ENCODE data around the gene GSC2. TPM values are rescaled to one million over a fixed set of nuclear protein-coding genes. Genes with fewer than 3 reads are reported as not detected.

The GSC2 gene
- total and polyA plus RNA-seq, 2 of the 8 experiments (the other 6 are each of a cell fraction or from before 2014, with no cell fraction given), result 0.17 to 0.48 TPM

GRCh38 chr22:19196841-19197612, 46.9 kb upstream of the GSC2 start:
- H4K20me1 ChIP-seq (replicated peaks in 1 of 2; ENCODE audit: control insufficient read depth in 1 of 2, insufficient read depth in 2 of 2, low read length in 2 of 2), result no peaks in the 10 kb centered on the region
- WGBS, 2 experiments (ENCODE audit: extremely low coverage in 1 of 2, insufficient coverage in 1 of 2, insufficient read length in 1 of 2, insufficient replicate concordance in 2 of 2, low coverage in 1 of 2, low lambda C conversion rate in 2 of 2, missing lambda C conversion rate in 1 of 2), result 86% methylated on average over 11 of the region's 11 CpGs; no CpG with 5 or more reads in 1 of the 2 experiments
- no peak overlapping the region for H2AFZ ChIP-seq (ENCODE audit: low read length)
- H2BK15ac ChIP-seq (ENCODE audit: low read length), result no peak overlapping the region
- no peak overlapping the region for H3K4me2 ChIP-seq (ENCODE audit: insufficient read depth in 1 of 2, low read depth in 2 of 2, low read length in 2 of 2)
- H3K27ac ChIP-seq (ENCODE audit: low read depth, low read length), result no peak overlapping the region
- H3K23me2 ChIP-seq (ENCODE audit: low read depth, low read length), result no peaks in the 10 kb centered on the region
- H3K56ac ChIP-seq (replicated peaks; ENCODE audit: insufficient read length, low read depth, low read length), result no peak overlapping the region
- no peak overlapping the region for H4K5ac ChIP-seq (ENCODE audit: insufficient read length, low read depth, low read length)
- H2BK120ac ChIP-seq (replicated peaks; ENCODE audit: low read depth, low read length), result no peak overlapping the region
- no peak overlapping the region for H3K4me3 ChIP-seq (ENCODE audit: extremely low read depth in 1 of 4, insufficient read depth in 2 of 4, low read depth in 3 of 4, low read length in 4 of 4)
- no peak overlapping the region for H4K91ac ChIP-seq (replicated peaks; ENCODE audit: insufficient read length, low read length)
- peak overlapping the region; percentile 52 for H2BK5ac ChIP-seq (ENCODE audit: low read depth, low read length)
- no peak overlapping the region for H2BK12ac ChIP-seq (ENCODE audit: low read depth, low read length)
- ChIA-PET CTCF (ENCODE audit: partially characterized antibody) (interaction anchor here (0.6 to 1.5 kb wide), 6 partner anchors 9 to 20 kb away, joined by 3 to 5 read pairs (median 3); partner anchors contain the start of gene SLC25A1), POLR2A (ENCODE audit: partially characterized antibody) (interaction anchor here (1.2 to 1.5 kb wide), 2 partner anchors 18 to 75 kb away, joined by 3 to 4 read pairs; partner anchors contain the start of genes DGCR2 and SLC25A1)
- no peak overlapping the region for H3K4ac ChIP-seq (replicated peaks; ENCODE audit: insufficient read length, low read depth, low read length)
- no peak overlapping the region for H3K23ac ChIP-seq (ENCODE audit: insufficient read length)
- H2BK20ac ChIP-seq (ENCODE audit: low read length), result no peak overlapping the region
- H3K36me3 ChIP-seq (ENCODE audit: control insufficient read depth in 2 of 4, insufficient read depth in 4 of 4, low read length in 3 of 4), result peaks cover 0 to 21% (median 3%) of the 10 kb centered on the region in 4 experiments; a peak in 4 of 8 replicates
- H4K8ac ChIP-seq (ENCODE audit: extremely low read depth, insufficient read depth, low read length), result no peak overlapping the region
- DNase-seq (ENCODE audit: low read depth in 1 of 2, low spot score in 2 of 2) (no peak), FAIRE-seq (no peak)
- H2AK5ac ChIP-seq (ENCODE audit: low read depth, low read length), result no peak overlapping the region
- H3K4me1 ChIP-seq (replicated peaks in 1 of 4; ENCODE audit: control insufficient read depth in 3 of 4, insufficient read depth in 4 of 4, low read length in 3 of 4), result peaks cover 0 to 3% (median 0%) of the 10 kb centered on the region in 4 experiments; a peak in 1 of 7 replicates
- H3K18ac ChIP-seq (ENCODE audit: extremely low read depth, low read length), result no peak overlapping the region
- no peaks in the 10 kb centered on the region for H3K79me1 ChIP-seq (ENCODE audit: low read depth, low read length)
- no peak for TF ChIP-seq KDM5A (IDR thresholded peaks at IDR 0.05; ENCODE audit: low read length)
- TF ChIP-seq SIN3A (conservative IDR thresholded peaks at IDR 0.05 in 1 of 2, IDR thresholded peaks at IDR 0.05 in 1 of 2; ENCODE audit: low read depth in 1 of 2, low read length in 2 of 2), result no peak
- H3K9me3 ChIP-seq (ENCODE audit: insufficient read depth in 2 of 2, low read depth in 1 of 2, low read length in 1 of 2), result no peaks in the 10 kb centered on the region
- no peak overlapping the region for H3K9ac ChIP-seq (replicated peaks in 1 of 4; ENCODE audit: extremely low read depth in 1 of 4, low read depth in 3 of 4, low read length in 3 of 4)
- no peak overlapping the region for H3K14ac ChIP-seq (ENCODE audit: insufficient read length)
- H3K27me3 ChIP-seq (replicated peaks in 1 of 4; ENCODE audit: control insufficient read depth in 3 of 4, extremely low read depth in 1 of 4, insufficient read depth in 3 of 4, low read length in 3 of 4), result no peaks in the 10 kb centered on the region
- no peaks in the 10 kb centered on the region for H3K79me2 ChIP-seq (ENCODE audit: control insufficient read depth in 1 of 2, insufficient read depth in 2 of 2, low read length in 2 of 2)

Measured in H1 (cell line).